HepG2 (cell line): ENCODE results near the gene LRIG1. TPM values are rescaled to one million over a fixed set of nuclear protein-coding genes. Genes with fewer than 3 reads are reported as not detected.

Source experiments
- ATAC-seq: fragments of 200-7000 bp; cut with Tn5 transposase; 3 replicates; pipeline ENCODE4 v1.9.1; 2020; ENCODE audit warnings: mild to moderate bottlenecking, moderate library complexity
- BruUV-seq: library from RNA; stranded (reverse); fragments of 400-500 nt; replicated peaks from 2 replicates; lab custom pipeline; 2021; lab: Mats Ljungman, UMichigan
- CTCF ChIA-PET: fragments of 300-600 bp; formaldehyde crosslinking; extraction: SDS; loops from one replicate; lab custom pipeline; 2021; ENCODE audit warnings: low total read pairs, inconsistent platforms, low intra/inter-chr PET ratio; lab: Yijun Ruan, JAX
- POLR2A ChIA-PET: fragments of 350-600 bp; sonication (Branson Sonifier 250); formaldehyde crosslinking; loops from one replicate; lab custom pipeline; 2020; ENCODE audit warnings: antibody characterized with exemption, inconsistent platforms; lab: Yijun Ruan, JAX
- DNase-seq: peaks from one replicate; pipeline ENCODE4 v3.0.0-alpha.2; 2015; ENCODE audit warnings: low spot score
- FAIRE-seq: peaks from 3 replicates; lab custom pipeline; 2011; peaks lifted over from hg19 to GRCh38; lab: Jason Lieb, UNC
- H2AFZ ChIP-seq: one replicate; pipeline ENCODE4 v1.6.1; 2011; ENCODE audit warnings: low read length, inconsistent platforms
- H3K27ac ChIP-seq: fragments of 300-600 bp; 3 replicates; pipeline ENCODE4 v1.8.0; 2011; ENCODE audit warnings: mixed run types, mild to moderate bottlenecking, mixed read lengths, low read length, inconsistent platforms; ENCODE audit not compliant: insufficient read depth; ENCODE audit errors: extremely low read length
- H3K27me3 ChIP-seq, 2 experiments: fragments of 200-600 bp in 1 of 2; 2 replicates in 1 of 2; 3 replicates in 1 of 2; pipeline versions ENCODE4 v1.6.0 to v1.8.0; 2011; ENCODE audit warnings: low read length in 2 of 2, mild to moderate bottlenecking in 2 of 2, moderate library complexity in 2 of 2, inconsistent platforms in 1 of 2; ENCODE audit not compliant: insufficient read depth in 2 of 2, control insufficient read depth in 1 of 2
- H3K36me3 ChIP-seq, 2 experiments: fragments of 200-600 bp in 1 of 2; replicated peaks in 1 of 2; 2 replicates in 1 of 2; 3 replicates in 1 of 2; pipeline versions ENCODE4 v1.5.1 to v1.8.0; 2011; ENCODE audit warnings: low read length in 2 of 2, inconsistent platforms in 1 of 2; ENCODE audit not compliant: insufficient read depth in 2 of 2, control insufficient read depth in 1 of 2
- H3K4me1 ChIP-seq: 2 replicates; pipeline ENCODE4 v1.5.1; 2012; ENCODE audit warnings: low read length, inconsistent platforms; ENCODE audit not compliant: insufficient read depth
- H3K4me2 ChIP-seq: 2 replicates; pipeline ENCODE4 v1.6.0; 2011; ENCODE audit warnings: low read depth, low read length, inconsistent platforms
- H3K4me3 ChIP-seq, 3 experiments: fragments of 200-600 bp in 1 of 3; sonication (generic), shearing (Covaris generic) in 1 of 3; replicated peaks in 1 of 3; 2 replicates each; pipeline ENCODE4 v1.5.1; 2011 to 2016; ENCODE audit warnings: low read length in 3 of 3, inconsistent platforms in 2 of 3, low read depth in 2 of 3, mild to moderate bottlenecking in 2 of 3, control low read depth in 1 of 3, mixed read lengths in 1 of 3; ENCODE audit not compliant: insufficient read depth in 1 of 3
- H3K79me2 ChIP-seq: one replicate; pipeline ENCODE4 v1.6.1; 2011; ENCODE audit warnings: low read length, inconsistent platforms; ENCODE audit not compliant: insufficient read depth
- H3K9ac ChIP-seq: 2 replicates; pipeline ENCODE4 v1.6.0; 2011; ENCODE audit warnings: mild to moderate bottlenecking, low read depth, low read length, inconsistent platforms; ENCODE audit not compliant: insufficient read depth
- H3K9me3 ChIP-seq: 2 replicates; pipeline ENCODE4 v1.5.1; 2012; ENCODE audit warnings: mild to moderate bottlenecking, low read length
- H4K20me1 ChIP-seq: 2 replicates; pipeline ENCODE4 v1.6.0; 2011; ENCODE audit warnings: inconsistent platforms, mild to moderate bottlenecking, low read length, moderate library complexity; ENCODE audit not compliant: insufficient read depth
- AGO2 ChIP-seq: fragments of 200-400 bp; formaldehyde crosslinking; optimal IDR thresholded peaks from 2 replicates; pipeline ENCODE3; 2017; ENCODE audit warnings: mild to moderate bottlenecking, low read depth, low read length, moderate library complexity
- CHD4 ChIP-seq: fragments of 200-600 bp; sonication (generic); IDR thresholded peaks from 2 replicates; pipeline ENCODE4 v1.7.0; 2017; ENCODE audit warnings: mild to moderate bottlenecking, low read length, borderline replicate concordance
- HES4 ChIP-seq: sonication (generic); formaldehyde crosslinking; IDR thresholded peaks from 2 replicates; pipeline ENCODE4 v1.9.0; 2021; ENCODE audit warnings: mild to moderate bottlenecking, missing genetic modification reagents, borderline replicate concordance
- HNRNPLL ChIP-seq: fragments of 200-400 bp; formaldehyde crosslinking; IDR thresholded peaks from 2 replicates; pipeline ENCODE4 v1.6.1; 2017; ENCODE audit warnings: mild to moderate bottlenecking, low read depth, low read length; ENCODE audit not compliant: poor library complexity, severe bottlenecking
- KLF13 ChIP-seq: sonication (generic); formaldehyde crosslinking; IDR thresholded peaks from 2 replicates; pipeline ENCODE4 v1.4.0; 2020; ENCODE audit warnings: mild to moderate bottlenecking, missing genetic modification reagents
- ONECUT2 ChIP-seq: sonication (generic); formaldehyde crosslinking; IDR thresholded peaks from 2 replicates; pipeline ENCODE4 v1.4.0; 2020; ENCODE audit warnings: missing genetic modification reagents
- PRPF4 ChIP-seq: fragments of 200-400 bp; formaldehyde crosslinking; IDR thresholded peaks from 2 replicates; pipeline ENCODE4 v1.6.1; 2016; ENCODE audit warnings: low read length, low read depth; ENCODE audit not compliant: poor library complexity, severe bottlenecking
- SALL1 ChIP-seq: sonication (generic); formaldehyde crosslinking; IDR thresholded peaks from 2 replicates; pipeline ENCODE4 v1.8.0; 2022; ENCODE audit warnings: mild to moderate bottlenecking, missing genetic modification reagents
- TARDBP ChIP-seq: sonication (generic); formaldehyde crosslinking; IDR thresholded peaks from 2 replicates; pipeline ENCODE4 v1.8.0; 2022; ENCODE audit warnings: mild to moderate bottlenecking, missing genetic modification reagents
- YEATS2 ChIP-seq: sonication (generic); formaldehyde crosslinking; IDR thresholded peaks from 2 replicates; pipeline ENCODE4 v1.4.0; 2020; ENCODE audit warnings: missing genetic modification reagents, borderline replicate concordance
- YY1 ChIP-seq: IDR thresholded peaks from 2 replicates; pipeline ENCODE4 v1.6.1; 2011; ENCODE audit warnings: low read length, low read depth, moderate library complexity, mild to moderate bottlenecking; ENCODE audit not compliant: insufficient read depth, insufficient replicate concordance
- ZFP1 ChIP-seq: IDR thresholded peaks from 2 replicates; pipeline ENCODE4 v1.6.1; 2016
- WGBS: methylation state at CpG from one replicate; pipeline ENCODE4 v1.1.6; 2017; ENCODE audit warnings: low lambda C conversion rate; 5-methylcytosine and 5-hydroxymethylcytosine counted together
- in situ Hi-C: cut with HindIII; loops from 2 replicates; pipeline ENCODE4 v1.10.0; 2017; ENCODE audit warnings: low pct_unique_long_range_greater_than_20kb; ENCODE audit not compliant: extremely low pct_ligation_motif_present
- intact Hi-C: fragments of 100-400 bp; cut with micrococcal nuclease; formaldehyde crosslinking; loops from one replicate; pipeline ENCODE4 v1.10.0; 2022; ENCODE audit not compliant: unreplicated experiment
- polyA plus RNA-seq, 8 experiments: library from polyadenylated mRNA; depleted of rRNA in 3 of 8; stranded (reverse) in 7 of 8; unstranded in 1 of 8; fragments of >200 nt; fragmentation: Illumina TruSeq in 4 of 8; extraction: Trizol in 4 of 8; gene quantifications; 2 replicates each; pipeline versions ENCODE4 v1.2.1 to v1.2.3, GENCODE V29; 2011 to 2016; ENCODE audit warnings: low read depth in 4 of 8, missing spikeins in 1 of 8, mixed read lengths in 1 of 8; ENCODE audit not compliant: insufficient read depth in 1 of 8
- total RNA-seq, 5 experiments: library from RNA; depleted of rRNA; stranded (reverse); fragments of >200 nt; fragmentation: Illumina TruSeq; extraction: Trizol; gene quantifications; 2 replicates each; pipeline ENCODE4 v1.2.3, GENCODE V29; 2016; ENCODE audit warnings: low read depth in 1 of 5
- TF ChIP-seq, protein P1 (sequence below): sonication (generic); formaldehyde crosslinking; IDR thresholded peaks from 2 replicates; pipeline ENCODE4 v1.4.0; 2020; ENCODE audit warnings: missing genetic modification reagents, borderline replicate concordance
- TF ChIP-seq, protein P2 (sequence below): sonication (generic); formaldehyde crosslinking; IDR thresholded peaks from 2 replicates; pipeline ENCODE4 v1.5.1; 2020; ENCODE audit warnings: mild to moderate bottlenecking, missing genetic modification reagents
- TF ChIP-seq, protein P3 (sequence below): sonication (generic); formaldehyde crosslinking; IDR thresholded peaks from 2 replicates; pipeline ENCODE4 v1.9.0; 2022; ENCODE audit warnings: missing genetic modification reagents, mild to moderate bottlenecking, borderline replicate concordance
- TF ChIP-seq, protein P4 (sequence below): IDR thresholded peaks from 2 replicates; pipeline ENCODE4 v1.6.1; 2016; ENCODE audit warnings: low read depth, borderline replicate concordance

Gene LRIG1
- total and polyA plus RNA-seq, 2 of the 13 experiments (the other 11 are each of a cell fraction or from before 2014, with no cell fraction given): 17.8 to 24.8 TPM

DNA sequence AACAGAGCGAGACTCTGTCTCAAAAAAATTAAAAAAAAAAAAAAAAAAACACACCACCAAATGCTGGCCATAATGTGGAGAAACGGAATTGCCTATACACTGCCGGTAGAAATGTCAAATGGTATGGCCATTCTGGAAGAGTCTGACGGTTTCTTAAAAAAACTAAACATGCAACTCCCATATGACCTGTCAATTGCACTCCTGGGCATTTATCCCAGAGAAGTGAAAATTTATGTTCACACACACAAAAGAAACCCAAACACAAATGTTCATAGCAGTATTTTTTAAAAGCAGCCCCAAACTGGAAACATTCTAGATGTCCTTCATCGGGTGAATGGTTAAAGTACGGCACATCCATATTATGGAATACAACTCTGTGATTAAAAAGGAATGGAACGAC is 66.1 kb downstream of the LRIG1 start:
- H2AFZ ChIP-seq: no peak overlapping the region
- H3K79me2 ChIP-seq: peaks cover 18% of the 10 kb centered on the region
- H3K27me3 ChIP-seq: no peaks in the 10 kb centered on the region
- ChIA-PET CTCF (no interaction called here), POLR2A (no interaction called here)
- no peaks in the 10 kb centered on the region for H4K20me1 ChIP-seq
- no peak overlapping the region for H3K4me3 ChIP-seq
- no peak overlapping the region for H3K4me2 ChIP-seq
- DNase-seq (no peak), FAIRE-seq (no peak), ATAC-seq (no peak)
- H3K9ac ChIP-seq: no peak overlapping the region
- WGBS: 87% methylated on average over 7 of the region's 7 CpGs
- BruUV-seq: no TSS peak
- intact Hi-C loops (no loop called here), in situ Hi-C loops (no loop called here)
- no peak overlapping the region for H3K27ac ChIP-seq
- no peaks in the 10 kb centered on the region for H3K9me3 ChIP-seq
- peaks cover 3 to 6% of the 10 kb centered on the region in 2 experiments; a peak in 2 of 5 replicates for H3K36me3 ChIP-seq
- peaks cover 10% of the 10 kb centered on the region; the same call in 1 of the 2 replicates for H3K4me1 ChIP-seq
- TF ChIP-seq, protein P1, sequence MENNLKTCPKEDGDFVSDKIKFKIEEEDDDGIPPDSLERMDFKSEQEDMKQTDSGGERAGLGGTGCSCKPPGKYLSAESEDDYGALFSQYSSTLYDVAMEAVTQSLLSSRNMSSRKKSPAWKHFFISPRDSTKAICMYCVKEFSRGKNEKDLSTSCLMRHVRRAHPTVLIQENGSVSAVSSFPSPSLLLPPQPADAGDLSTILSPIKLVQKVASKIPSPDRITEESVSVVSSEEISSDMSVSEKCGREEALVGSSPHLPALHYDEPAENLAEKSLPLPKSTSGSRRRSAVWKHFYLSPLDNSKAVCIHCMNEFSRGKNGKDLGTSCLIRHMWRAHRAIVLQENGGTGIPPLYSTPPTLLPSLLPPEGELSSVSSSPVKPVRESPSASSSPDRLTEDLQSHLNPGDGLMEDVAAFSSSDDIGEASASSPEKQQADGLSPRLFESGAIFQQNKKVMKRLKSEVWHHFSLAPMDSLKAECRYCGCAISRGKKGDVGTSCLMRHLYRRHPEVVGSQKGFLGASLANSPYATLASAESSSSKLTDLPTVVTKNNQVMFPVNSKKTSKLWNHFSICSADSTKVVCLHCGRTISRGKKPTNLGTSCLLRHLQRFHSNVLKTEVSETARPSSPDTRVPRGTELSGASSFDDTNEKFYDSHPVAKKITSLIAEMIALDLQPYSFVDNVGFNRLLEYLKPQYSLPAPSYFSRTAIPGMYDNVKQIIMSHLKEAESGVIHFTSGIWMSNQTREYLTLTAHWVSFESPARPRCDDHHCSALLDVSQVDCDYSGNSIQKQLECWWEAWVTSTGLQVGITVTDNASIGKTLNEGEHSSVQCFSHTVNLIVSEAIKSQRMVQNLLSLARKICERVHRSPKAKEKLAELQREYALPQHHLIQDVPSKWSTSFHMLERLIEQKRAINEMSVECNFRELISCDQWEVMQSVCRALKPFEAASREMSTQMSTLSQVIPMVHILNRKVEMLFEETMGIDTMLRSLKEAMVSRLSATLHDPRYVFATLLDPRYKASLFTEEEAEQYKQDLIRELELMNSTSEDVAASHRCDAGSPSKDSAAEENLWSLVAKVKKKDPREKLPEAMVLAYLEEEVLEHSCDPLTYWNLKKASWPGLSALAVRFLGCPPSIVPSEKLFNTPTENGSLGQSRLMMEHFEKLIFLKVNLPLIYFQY (CRISPR knock-in tag): no peak
- TF ChIP-seq, protein P2, sequence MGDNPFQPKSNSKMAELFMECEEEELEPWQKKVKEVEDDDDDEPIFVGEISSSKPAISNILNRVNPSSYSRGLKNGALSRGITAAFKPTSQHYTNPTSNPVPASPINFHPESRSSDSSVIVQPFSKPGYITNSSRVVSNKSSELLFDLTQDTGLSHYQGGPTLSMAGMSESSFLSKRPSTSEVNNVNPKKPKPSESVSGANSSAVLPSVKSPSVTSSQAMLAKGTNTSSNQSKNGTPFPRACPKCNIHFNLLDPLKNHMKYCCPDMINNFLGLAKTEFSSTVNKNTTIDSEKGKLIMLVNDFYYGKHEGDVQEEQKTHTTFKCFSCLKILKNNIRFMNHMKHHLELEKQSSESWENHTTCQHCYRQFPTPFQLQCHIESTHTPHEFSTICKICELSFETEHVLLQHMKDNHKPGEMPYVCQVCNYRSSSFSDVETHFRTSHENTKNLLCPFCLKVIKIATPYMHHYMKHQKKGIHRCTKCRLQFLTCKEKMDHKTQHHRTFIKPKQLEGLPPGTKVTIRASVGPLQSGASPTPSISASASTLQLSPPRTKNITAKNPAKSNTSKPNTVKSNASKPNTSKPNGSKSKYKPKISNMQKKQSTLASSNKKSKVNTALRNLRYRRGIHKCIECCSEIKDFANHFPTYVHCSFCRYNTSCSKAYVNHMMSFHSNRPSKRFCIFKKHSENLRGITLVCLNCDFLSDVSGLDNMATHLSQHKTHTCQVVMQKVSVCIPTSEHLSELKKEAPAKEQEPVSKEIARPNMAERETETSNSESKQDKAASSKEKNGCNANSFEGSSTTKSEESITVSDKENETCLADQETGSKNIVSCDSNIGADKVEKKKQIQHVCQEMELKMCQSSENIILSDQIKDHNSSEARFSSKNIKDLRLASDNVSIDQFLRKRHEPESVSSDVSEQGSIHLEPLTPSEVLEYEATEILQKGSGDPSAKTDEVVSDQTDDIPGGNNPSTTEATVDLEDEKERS (CRISPR knock-in tag): no peak
- TF ChIP-seq CHD4: no peak
- TF ChIP-seq HNRNPLL: no peak
- no peak for TF ChIP-seq HES4 (CRISPR knock-in tag)
- no peak for TF ChIP-seq YY1
- TF ChIP-seq, protein P3, sequence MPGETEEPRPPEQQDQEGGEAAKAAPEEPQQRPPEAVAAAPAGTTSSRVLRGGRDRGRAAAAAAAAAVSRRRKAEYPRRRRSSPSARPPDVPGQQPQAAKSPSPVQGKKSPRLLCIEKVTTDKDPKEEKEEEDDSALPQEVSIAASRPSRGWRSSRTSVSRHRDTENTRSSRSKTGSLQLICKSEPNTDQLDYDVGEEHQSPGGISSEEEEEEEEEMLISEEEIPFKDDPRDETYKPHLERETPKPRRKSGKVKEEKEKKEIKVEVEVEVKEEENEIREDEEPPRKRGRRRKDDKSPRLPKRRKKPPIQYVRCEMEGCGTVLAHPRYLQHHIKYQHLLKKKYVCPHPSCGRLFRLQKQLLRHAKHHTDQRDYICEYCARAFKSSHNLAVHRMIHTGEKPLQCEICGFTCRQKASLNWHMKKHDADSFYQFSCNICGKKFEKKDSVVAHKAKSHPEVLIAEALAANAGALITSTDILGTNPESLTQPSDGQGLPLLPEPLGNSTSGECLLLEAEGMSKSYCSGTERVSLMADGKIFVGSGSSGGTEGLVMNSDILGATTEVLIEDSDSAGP (CRISPR knock-in tag): no peak
- no peak for TF ChIP-seq YEATS2
- TF ChIP-seq, protein P4, sequence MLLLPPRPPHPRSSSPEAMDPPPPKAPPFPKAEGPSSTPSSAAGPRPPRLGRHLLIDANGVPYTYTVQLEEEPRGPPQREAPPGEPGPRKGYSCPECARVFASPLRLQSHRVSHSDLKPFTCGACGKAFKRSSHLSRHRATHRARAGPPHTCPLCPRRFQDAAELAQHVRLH: no peak
- TF ChIP-seq ONECUT2 (CRISPR knock-in tag): no peak
- TF ChIP-seq PRPF4: no peak
- no peak for TF ChIP-seq TARDBP (CRISPR knock-in tag)
- no peak for TF ChIP-seq ZFP1 (CRISPR knock-in tag)
- no peak for TF ChIP-seq KLF13 (CRISPR knock-in tag)
- no peak for TF ChIP-seq SALL1
- no peak for TF ChIP-seq AGO2
